ENCODE data around the gene CEP112.

GRCh38 chr17:65856865-65857264 is 335.1 kb downstream of the CEP112 start:
- no peak for TF ChIP-seq EZH2 (IDR thresholded peaks at IDR 0.05; ENCODE audit: low read length, missing control alignments)
- no peak for TF ChIP-seq CTCF (conservative IDR thresholded peaks at IDR 0.05 in 1 of 2, IDR thresholded peaks at IDR 0.05 in 1 of 2; ENCODE audit: low read depth in 1 of 2, low read length in 2 of 2)

Data from fibroblast of lung (primary cell).